ENCODE data around the gene SRSF4. TPM values are rescaled to one million over a fixed set of nuclear protein-coding genes. Genes with fewer than 3 reads are reported as not detected.

SRSF4 gene
- total RNA-seq, 1 donor from 2014 or later = 141 TPM

- Mint-ChIP-seq H3K4me3 (no peak overlapping the region), H3K27me3 (no peaks in the 10 kb centered on the region), H3K4me1 (no peaks in the 10 kb centered on the region), H3K27ac (no peak overlapping the region), H3K9me3 (no peaks in the 10 kb centered on the region), H3K36me3 (ENCODE audit: low read depth) (peaks cover 11% of the 10 kb centered on the region)
- intact Hi-C loops (cut with micrococcal nuclease) = no loop called here
- DNase-seq = no peak
Measured at GRCh38 chr1:29193879-29194455, 12.3 kb upstream of the SRSF4 start.

DNA sequence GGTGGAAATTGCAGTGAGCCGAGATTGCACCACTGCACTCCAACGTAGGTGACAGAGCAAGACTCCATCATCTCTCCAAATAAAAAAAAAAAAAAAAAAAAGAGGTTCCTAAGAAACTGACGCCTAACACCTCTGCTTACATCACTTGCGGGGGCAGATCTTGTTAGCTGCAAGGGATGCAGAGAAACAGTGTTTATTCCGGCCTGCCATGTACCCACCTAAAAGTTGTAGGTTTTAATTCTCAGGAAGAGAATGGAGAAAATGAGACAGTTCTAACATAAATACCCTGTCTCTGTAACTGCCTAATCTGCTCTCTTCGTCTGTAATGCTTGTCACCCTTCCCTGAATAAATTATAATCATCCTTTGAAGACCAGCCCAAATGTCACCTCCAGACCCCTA lies 9.0 kb upstream of the SRSF4 start:
- no peaks in the 10 kb centered on the region for H3K9me3 Mint-ChIP-seq
- no peak for DNase-seq
- H3K36me3 Mint-ChIP-seq (ENCODE audit: low read depth) = peaks cover 8% of the 10 kb centered on the region
- no peak overlapping the region for H3K4me3 Mint-ChIP-seq
- no peaks in the 10 kb centered on the region for H3K27me3 Mint-ChIP-seq
- H3K4me1 Mint-ChIP-seq = no peaks in the 10 kb centered on the region
- intact Hi-C loops (cut with micrococcal nuclease) = no loop called here
- H3K27ac Mint-ChIP-seq = no peak overlapping the region

DNA sequence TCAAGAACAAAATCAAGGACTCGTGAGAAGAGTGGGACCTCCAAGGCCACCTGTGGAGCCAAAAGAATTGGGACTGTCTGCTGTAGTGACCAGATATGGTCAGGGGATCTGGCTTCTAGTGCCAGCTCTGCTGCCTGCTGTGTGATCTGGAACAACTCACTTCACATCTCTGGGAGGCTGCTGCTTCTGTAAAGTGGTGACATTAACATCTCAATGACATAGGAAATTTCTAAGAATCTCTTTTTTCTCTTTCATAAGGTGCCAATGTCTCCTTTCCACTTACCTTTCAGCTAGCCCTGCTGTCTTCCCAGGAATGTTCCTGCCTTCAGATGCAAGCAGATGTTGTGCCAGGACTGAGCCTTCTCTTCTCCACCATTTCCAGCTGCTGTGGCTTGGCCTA lies 5.0 kb upstream of the SRSF4 start:
- intact Hi-C loops (cut with micrococcal nuclease) = loop anchor here (10.0 kb wide), 1 partner anchor 452 kb away; the partner anchor contains the start of gene YTHDF2
- peaks cover 10% of the 10 kb centered on the region for H3K4me1 Mint-ChIP-seq

DNA sequence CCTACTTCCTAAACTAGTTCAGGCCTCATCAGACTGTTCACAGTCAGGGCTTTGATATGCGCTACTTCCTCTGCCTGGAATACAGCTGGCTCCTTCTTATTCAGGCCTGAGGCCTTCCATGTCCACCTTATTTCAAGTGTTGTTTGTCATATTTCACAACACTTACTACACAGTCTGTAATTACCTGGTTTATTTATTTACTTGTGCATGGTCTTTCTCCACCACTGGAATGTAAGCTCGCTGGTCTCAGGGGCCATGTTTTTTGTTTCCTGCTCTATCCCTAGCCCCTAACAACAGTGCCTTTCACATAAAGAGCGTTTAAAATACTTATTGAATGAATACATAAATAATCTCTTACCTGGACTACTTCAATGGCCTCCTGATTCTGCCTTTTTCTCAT lies 4.6 kb upstream of the SRSF4 start:
- H3K9me3 Mint-ChIP-seq = no peaks in the 10 kb centered on the region
- H3K4me1 Mint-ChIP-seq = peaks cover 10% of the 10 kb centered on the region
- H3K36me3 Mint-ChIP-seq (ENCODE audit: low read depth) = peaks cover 3% of the 10 kb centered on the region
- intact Hi-C loops (cut with micrococcal nuclease) = loop anchor here (10.0 kb wide), 1 partner anchor 451 kb away; the partner anchor contains the start of gene YTHDF2
- no peaks in the 10 kb centered on the region for H3K27me3 Mint-ChIP-seq
- no peak for DNase-seq
- H3K4me3 Mint-ChIP-seq = no peak overlapping the region
- H3K27ac Mint-ChIP-seq = peak overlapping the region; percentile 68

More for the DNA sequence above, 5.0 kb upstream of the SRSF4 start:
- Mint-ChIP-seq H3K27me3 (no peaks in the 10 kb centered on the region), H3K27ac (no peak overlapping the region), H3K4me3 (no peak overlapping the region), H3K9me3 (no peaks in the 10 kb centered on the region), H3K36me3 (ENCODE audit: low read depth) (peaks cover 2% of the 10 kb centered on the region)
- no peak for DNase-seq

DNA sequence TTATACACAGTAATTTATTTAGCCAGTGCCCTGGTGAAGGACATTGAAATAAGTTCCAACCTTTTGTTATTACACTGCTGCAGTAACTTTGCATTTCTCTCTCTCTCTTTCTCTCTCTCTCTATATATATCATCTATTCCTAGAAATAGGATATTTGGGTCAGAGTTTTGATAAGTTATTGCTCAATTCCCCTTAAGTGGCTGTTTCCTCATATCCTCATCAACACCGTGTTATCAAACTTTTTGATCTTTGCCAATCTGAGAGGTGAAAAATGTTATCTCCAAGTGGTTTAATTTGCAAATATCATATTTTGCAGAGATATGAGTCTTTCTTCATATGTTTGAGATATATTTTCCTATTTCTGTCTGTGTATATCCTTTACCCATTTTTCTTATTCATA lies 1.6 kb upstream of the SRSF4 start:
- no peaks in the 10 kb centered on the region for H3K9me3 Mint-ChIP-seq
- no peak for DNase-seq
- H3K36me3 Mint-ChIP-seq (ENCODE audit: low read depth) = peaks cover 27% of the 10 kb centered on the region
- H3K4me1 Mint-ChIP-seq = peaks cover 32% of the 10 kb centered on the region
- H3K4me3 Mint-ChIP-seq = peak overlapping the region; percentile 96
- H3K27ac Mint-ChIP-seq = no peak overlapping the region
- intact Hi-C loops (cut with micrococcal nuclease) = loop anchor here (5.0 to 10.0 kb wide), 4 partner anchors 121 to 666 kb away; partner anchors contain the start of genes TAF12 and YTHDF2
- no peaks in the 10 kb centered on the region for H3K27me3 Mint-ChIP-seq

DNA sequence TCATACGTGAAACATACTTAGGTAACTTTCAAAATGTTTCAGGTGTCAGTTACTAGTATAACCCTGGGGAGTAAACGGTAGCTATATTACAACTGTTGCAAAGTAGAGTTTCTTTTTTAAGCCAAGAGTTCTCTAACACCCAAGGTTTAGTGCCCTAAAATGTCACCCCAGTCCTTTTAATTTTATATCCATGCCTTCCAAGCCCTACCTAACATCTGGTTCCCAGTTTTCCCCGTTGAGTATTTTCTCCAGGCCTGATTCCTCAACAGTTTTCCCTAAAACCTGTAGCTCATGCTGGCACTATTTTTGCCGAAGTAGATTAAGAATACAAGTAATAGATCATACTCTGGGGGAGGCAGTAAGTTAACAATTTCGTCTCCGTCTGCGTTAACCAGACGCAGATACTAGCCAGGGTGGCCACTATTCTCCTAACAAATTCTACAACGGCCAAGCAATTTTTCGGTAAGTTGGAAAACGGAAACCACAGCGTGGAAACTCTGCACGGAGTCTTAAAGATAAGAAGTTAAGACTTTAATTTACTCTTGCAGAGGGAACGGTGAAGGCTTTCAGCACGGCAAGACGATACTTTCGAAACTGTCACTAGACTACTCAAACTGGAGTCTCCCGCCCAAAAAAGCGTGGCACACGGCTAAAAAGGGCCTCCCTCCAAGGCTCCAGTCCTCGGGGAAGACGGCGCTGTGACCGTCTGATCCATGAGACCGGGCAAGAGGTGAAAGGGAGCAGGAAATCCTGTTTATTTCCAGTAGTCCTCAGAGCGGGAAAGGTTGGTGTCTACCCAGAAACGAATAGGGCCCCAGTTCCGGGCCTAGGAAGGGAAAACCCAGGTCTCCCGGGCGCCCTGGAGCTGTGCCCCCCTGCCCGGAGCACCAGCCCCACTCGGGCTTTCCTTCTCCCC lies 945 bp downstream of the SRSF4 start:
- Mint-ChIP-seq H3K27me3 (no peaks in the 10 kb centered on the region), H3K4me1 (peaks cover 46% of the 10 kb centered on the region), H3K4me3 (peak overlapping the region; percentile 96), H3K9me3 (no peaks in the 10 kb centered on the region), H3K27ac (peak overlapping the region; percentile 97), H3K36me3 (ENCODE audit: low read depth) (peaks cover 40% of the 10 kb centered on the region)
- no peak for DNase-seq
- intact Hi-C loops (cut with micrococcal nuclease) = loop anchor here (1.0 to 10.0 kb wide), 7 partner anchors 50 to 663 kb away; partner anchors contain the start of genes MECR, TAF12 and YTHDF2

DNA sequence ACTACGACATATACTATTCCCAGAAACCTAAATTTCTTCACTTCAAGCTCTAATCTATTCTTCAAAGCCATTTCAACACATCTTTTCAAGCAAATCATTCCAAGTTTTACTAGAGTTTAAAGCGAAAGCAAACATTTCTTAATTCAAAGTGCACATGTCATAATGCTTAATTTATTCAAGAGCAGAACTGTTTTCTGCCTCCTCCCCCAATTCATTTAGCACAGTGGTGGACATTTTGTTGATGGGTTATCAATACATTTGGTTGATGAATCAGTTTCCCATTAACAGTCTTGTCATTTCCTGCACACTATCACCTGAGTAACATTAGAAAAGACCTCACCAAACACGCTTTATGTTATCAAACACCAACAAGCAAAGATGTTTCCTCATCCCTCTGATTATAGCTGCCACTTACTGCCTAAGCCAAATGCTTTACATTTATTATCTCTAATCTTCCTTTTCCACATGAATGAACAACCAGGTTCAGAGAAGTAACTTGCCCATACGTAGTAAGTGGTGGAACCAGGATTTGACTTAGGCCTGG lies 2.0 kb downstream of the SRSF4 start:
- intact Hi-C loops (cut with micrococcal nuclease) = loop anchor here (2.0 to 10.0 kb wide), 5 partner anchors 51 to 662 kb away; partner anchors contain the start of genes MECR, TAF12 and YTHDF2

DNA sequence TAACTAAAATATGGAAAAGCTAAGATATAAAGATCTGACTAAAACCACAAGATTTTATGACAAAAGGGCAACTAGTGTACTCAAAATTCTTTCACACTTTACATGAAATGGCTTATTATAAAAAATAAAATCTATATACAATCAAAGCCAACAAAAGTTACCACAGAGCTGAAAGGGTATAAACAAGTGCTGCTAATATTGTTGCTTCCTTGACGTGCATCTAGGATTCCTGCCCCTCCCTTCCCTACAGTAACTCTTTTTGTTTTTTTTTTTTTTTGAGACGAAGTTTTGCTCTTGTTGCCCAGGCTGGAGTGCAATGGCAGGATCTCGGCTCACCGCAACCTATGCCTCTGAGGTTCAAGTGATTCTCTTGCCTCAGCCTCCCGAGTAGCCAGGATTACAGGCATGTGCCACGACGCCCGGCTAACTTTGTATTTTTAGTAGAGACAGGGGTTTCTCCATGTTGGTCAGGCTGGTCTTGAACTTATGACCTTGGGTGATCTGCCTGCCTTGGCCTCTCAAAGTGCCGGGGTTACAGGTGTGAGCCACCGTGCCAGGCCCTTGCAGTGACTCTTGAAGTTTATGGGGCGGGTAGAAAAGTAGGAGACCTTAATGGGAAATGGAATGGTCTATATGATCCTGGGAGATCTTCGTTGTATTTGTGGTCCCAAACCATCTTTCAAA lies 4.5 kb downstream of the SRSF4 start:
- intact Hi-C loops (cut with micrococcal nuclease) = no loop called here
- Mint-ChIP-seq H3K27me3 (no peaks in the 10 kb centered on the region), H3K4me3 (peak overlapping the region; percentile 15)

More for the DNA sequence above, 2.0 kb downstream of the SRSF4 start:
- H3K4me3 Mint-ChIP-seq = peak overlapping the region; percentile 96
- peaks cover 41% of the 10 kb centered on the region for H3K36me3 Mint-ChIP-seq (ENCODE audit: low read depth)
- DNase-seq = no peak
- H3K4me1 Mint-ChIP-seq = peaks cover 46% of the 10 kb centered on the region
- no peaks in the 10 kb centered on the region for H3K9me3 Mint-ChIP-seq
- no peaks in the 10 kb centered on the region for H3K27me3 Mint-ChIP-seq
- H3K27ac Mint-ChIP-seq = peak overlapping the region; percentile 97

GRCh38 chr1:29176576-29176975 lies 5.1 kb downstream of the SRSF4 start:
- Mint-ChIP-seq H3K4me1 (peaks cover 46% of the 10 kb centered on the region), H3K27ac (no peak overlapping the region)

More for the DNA sequence above, 4.5 kb downstream of the SRSF4 start:
- no peak overlapping the region for H3K27ac Mint-ChIP-seq
- no peak for DNase-seq
- H3K9me3 Mint-ChIP-seq = no peaks in the 10 kb centered on the region
- peaks cover 45% of the 10 kb centered on the region for H3K4me1 Mint-ChIP-seq
- peaks cover 48% of the 10 kb centered on the region for H3K36me3 Mint-ChIP-seq (ENCODE audit: low read depth)

GRCh38 chr1:29172415-29172939 lies 9.2 kb downstream of the SRSF4 start:
- Mint-ChIP-seq H3K27ac (no peak overlapping the region), H3K4me1 (peaks cover 49% of the 10 kb centered on the region), H3K27me3 (no peaks in the 10 kb centered on the region), H3K9me3 (no peaks in the 10 kb centered on the region), H3K36me3 (ENCODE audit: low read depth) (peaks cover 37% of the 10 kb centered on the region), H3K4me3 (peak overlapping the region; percentile 10)
- intact Hi-C loops (cut with micrococcal nuclease) = no loop called here
- DNase-seq = no peak

More at GRCh38 chr1:29176576-29176975, 5.1 kb downstream of the SRSF4 start:
- intact Hi-C loops (cut with micrococcal nuclease) = no loop called here
- H3K36me3 Mint-ChIP-seq (ENCODE audit: low read depth) = peaks cover 50% of the 10 kb centered on the region
- no peaks in the 10 kb centered on the region for H3K9me3 Mint-ChIP-seq
- no peak for DNase-seq
- H3K27me3 Mint-ChIP-seq = no peaks in the 10 kb centered on the region
- no peak overlapping the region for H3K4me3 Mint-ChIP-seq

GRCh38 chr1:29171521-29171920 lies 10.2 kb downstream of the SRSF4 start:
- intact Hi-C loops (cut with micrococcal nuclease) = no loop called here
- Mint-ChIP-seq H3K36me3 (ENCODE audit: low read depth) (peaks cover 40% of the 10 kb centered on the region), H3K9me3 (no peaks in the 10 kb centered on the region), H3K27ac (no peak overlapping the region), H3K4me3 (peak overlapping the region; percentile 65), H3K4me1 (peaks cover 50% of the 10 kb centered on the region), H3K27me3 (no peaks in the 10 kb centered on the region)
- no peak for DNase-seq

GRCh38 chr1:29171089-29171488 lies 10.6 kb downstream of the SRSF4 start:
- Mint-ChIP-seq H3K9me3 (no peaks in the 10 kb centered on the region), H3K4me3 (peak overlapping the region; percentile 65), H3K27ac (no peak overlapping the region), H3K4me1 (peaks cover 53% of the 10 kb centered on the region), H3K36me3 (ENCODE audit: low read depth) (peaks cover 43% of the 10 kb centered on the region), H3K27me3 (no peaks in the 10 kb centered on the region)
- no peak for DNase-seq
- intact Hi-C loops (cut with micrococcal nuclease) = no loop called here

GRCh38 chr1:29169976-29170375 lies 11.7 kb downstream of the SRSF4 start:
- Mint-ChIP-seq H3K4me1 (peaks cover 60% of the 10 kb centered on the region), H3K36me3 (ENCODE audit: low read depth) (peaks cover 50% of the 10 kb centered on the region), H3K27me3 (no peaks in the 10 kb centered on the region), H3K9me3 (no peaks in the 10 kb centered on the region), H3K4me3 (no peak overlapping the region), H3K27ac (peak overlapping the region; percentile 42)
- intact Hi-C loops (cut with micrococcal nuclease) = no loop called here
- DNase-seq = no peak
